ENCODE data around the gene ZDHHC14. TPM values are rescaled to one million over a fixed set of nuclear protein-coding genes. Genes with fewer than 3 reads are reported as not detected.

Gene ZDHHC14
- total RNA-seq, 1 donor from 2014 or later = 15.2 TPM

- intact Hi-C loops (cut with DNase I) = no loop called here
- H3K27ac ChIP-seq = no peak overlapping the region
- H3K4me1 ChIP-seq = peaks cover 8% of the 10 kb centered on the region
- no peaks in the 10 kb centered on the region for H3K9me3 ChIP-seq
- no peak overlapping the region for H3K4me3 ChIP-seq
- no peak for TF ChIP-seq POLR2A (IDR thresholded peaks at IDR 0.05)
- no peak for TF ChIP-seq POLR2AphosphoS5 (IDR thresholded peaks at IDR 0.05; ENCODE audit: insufficient read depth in 1 of 2, low read depth in 1 of 2)
- TF ChIP-seq CTCF (IDR thresholded peaks at IDR 0.05) = no peak
- DNase-seq (ENCODE audit: extremely low spot score in 2 of 2) = no peak
- no peaks in the 10 kb centered on the region for H3K36me3 ChIP-seq
- H3K27me3 ChIP-seq = no peaks in the 10 kb centered on the region
Measured at GRCh38 chr6:157429248-157429647, 48.3 kb downstream of the ZDHHC14 start.

- Histone ChIP-seq H3K9me3 (no peaks in the 10 kb centered on the region), H3K36me3 (no peaks in the 10 kb centered on the region), H3K27ac (no peak overlapping the region), H3K4me1 (peaks cover 24% of the 10 kb centered on the region), H3K27me3 (no peaks in the 10 kb centered on the region), H3K4me3 (no peak overlapping the region)
- intact Hi-C loops (cut with DNase I) = no loop called here
- DNase-seq (ENCODE audit: extremely low spot score in 2 of 2) = no peak
- TF ChIP-seq POLR2A (IDR thresholded peaks at IDR 0.05) (no peak), POLR2AphosphoS5 (IDR thresholded peaks at IDR 0.05; ENCODE audit: insufficient read depth in 1 of 2, low read depth in 1 of 2) (no peak), CTCF (IDR thresholded peaks at IDR 0.05) (no peak)
Measured at GRCh38 chr6:157430834-157431233, 49.8 kb downstream of the ZDHHC14 start.

- Histone ChIP-seq H3K27ac (no peak overlapping the region), H3K9me3 (no peaks in the 10 kb centered on the region), H3K4me1 (peaks cover 34% of the 10 kb centered on the region), H3K36me3 (no peaks in the 10 kb centered on the region), H3K4me3 (no peak overlapping the region), H3K27me3 (no peaks in the 10 kb centered on the region)
- TF ChIP-seq CTCF (IDR thresholded peaks at IDR 0.05) (no peak), POLR2A (IDR thresholded peaks at IDR 0.05) (no peak), POLR2AphosphoS5 (IDR thresholded peaks at IDR 0.05; ENCODE audit: insufficient read depth in 1 of 2, low read depth in 1 of 2) (no peak)
- DNase-seq (ENCODE audit: extremely low spot score in 2 of 2) = no peak
- intact Hi-C loops (cut with DNase I) = no loop called here
Measured at GRCh38 chr6:157432231-157432891, 51.4 kb downstream of the ZDHHC14 start.

- intact Hi-C loops (cut with DNase I) = no loop called here
- Histone ChIP-seq H3K27ac (no peak overlapping the region), H3K4me1 (peaks cover 34% of the 10 kb centered on the region), H3K36me3 (no peaks in the 10 kb centered on the region), H3K27me3 (no peaks in the 10 kb centered on the region), H3K4me3 (no peak overlapping the region), H3K9me3 (no peaks in the 10 kb centered on the region)
- TF ChIP-seq POLR2AphosphoS5 (IDR thresholded peaks at IDR 0.05; ENCODE audit: insufficient read depth in 1 of 2, low read depth in 1 of 2) (no peak), POLR2A (IDR thresholded peaks at IDR 0.05) (no peak), CTCF (IDR thresholded peaks at IDR 0.05) (no peak)
- DNase-seq (ENCODE audit: extremely low spot score in 2 of 2) = no peak
Measured at GRCh38 chr6:157432892-157433265, 51.9 kb downstream of the ZDHHC14 start.

GRCh38 chr6:157433678-157434081 lies 52.7 kb downstream of the ZDHHC14 start:
- H3K9me3 ChIP-seq = no peaks in the 10 kb centered on the region
- DNase-seq (ENCODE audit: extremely low spot score in 2 of 2) = no peak
- no peaks in the 10 kb centered on the region for H3K36me3 ChIP-seq
- TF ChIP-seq POLR2AphosphoS5 (IDR thresholded peaks at IDR 0.05; ENCODE audit: insufficient read depth in 1 of 2, low read depth in 1 of 2) (no peak), POLR2A (IDR thresholded peaks at IDR 0.05) (no peak), CTCF (IDR thresholded peaks at IDR 0.05) (no peak)
- H3K4me1 ChIP-seq = peaks cover 34% of the 10 kb centered on the region
- intact Hi-C loops (cut with DNase I) = no loop called here
- no peaks in the 10 kb centered on the region for H3K27me3 ChIP-seq
- H3K27ac ChIP-seq = peak overlapping the region; percentile 71
- H3K4me3 ChIP-seq = no peak overlapping the region

Measured in vagina (tissue), 2 donors.